Brain microvascular endothelial cell (primary cell): Measurements from ENCODE around the gene TBCEL.

Experiments used
- DNase-seq: peaks from one replicate; pipeline ENCODE4 v3.0.0-alpha.2; 2020
- H3K27ac ChIP-seq: fragments of 250-450 bp; sonication (Bioruptor Pico); 2 replicates; pipeline ENCODE4 v1.5.1; 2020; ENCODE audit warnings: mild to moderate bottlenecking, moderate library complexity
- H3K27me3 ChIP-seq: fragments of 250-450 bp; sonication (Bioruptor Pico); replicated peaks from 2 replicates; pipeline ENCODE4 v1.5.1; 2020; ENCODE audit warnings: mild to moderate bottlenecking
- H3K36me3 ChIP-seq: fragments of 250-450 bp; sonication (Bioruptor Pico); replicated peaks from 2 replicates; pipeline ENCODE4 v1.5.1; 2020; ENCODE audit warnings: mild to moderate bottlenecking
- H3K4me3 ChIP-seq: 2 replicates; pipeline ENCODE4 v1.5.1; 2011; ENCODE audit warnings: low read depth, mild to moderate bottlenecking, control low read depth, low read length, moderate library complexity
- CTCF ChIP-seq: IDR thresholded peaks from 2 replicates; pipeline ENCODE4 v1.5.1; 2011; ENCODE audit warnings: low read depth, mild to moderate bottlenecking, moderate library complexity, low read length, control low read depth, inconsistent platforms; ENCODE audit errors: missing control alignments
- in situ Hi-C: cut with HindIII; loops from 2 replicates; pipeline ENCODE4 v1.10.0; 2017; ENCODE audit warnings: low sequenced_read_pairs, low pct_ligation_motif_present

TBCEL gene

GRCh38 chr11:121082219-121082618 lies 58.3 kb downstream of the TBCEL start:
- Histone ChIP-seq H3K36me3 (peaks cover 5% of the 10 kb centered on the region), H3K27ac (no peak overlapping the region), H3K4me3 (no peak overlapping the region), H3K27me3 (no peaks in the 10 kb centered on the region)
- in situ Hi-C loops = no loop called here
- TF ChIP-seq CTCF = no peak
- DNase-seq = no peak

DNA sequence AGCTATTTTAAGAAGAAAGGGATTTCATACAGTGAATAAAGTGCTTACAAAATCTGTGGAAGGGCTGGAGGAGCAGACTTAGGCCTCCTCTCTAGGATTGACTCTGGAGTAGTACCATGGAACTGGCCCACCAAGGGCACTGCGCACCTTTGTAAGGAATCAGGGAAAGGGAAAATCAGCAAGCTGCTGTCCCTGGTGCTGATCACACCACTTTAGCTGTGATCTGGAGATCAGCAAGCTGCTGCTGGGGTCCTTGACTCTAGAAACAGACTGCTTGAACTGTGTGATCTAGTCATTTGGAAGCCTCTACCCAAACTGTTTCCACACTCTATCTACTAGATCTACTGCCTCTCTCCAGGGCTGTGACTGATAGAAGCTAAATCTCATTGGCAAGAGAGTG lies 58.8 kb downstream of the TBCEL start:
- H3K36me3 ChIP-seq = peaks cover 5% of the 10 kb centered on the region
- no peak for DNase-seq
- H3K27ac ChIP-seq = no peak overlapping the region
- H3K27me3 ChIP-seq = no peaks in the 10 kb centered on the region
- in situ Hi-C loops = no loop called here
- H3K4me3 ChIP-seq = no peak overlapping the region
- no peak for TF ChIP-seq CTCF

GRCh38 chr11:121086866-121087265 lies 63.0 kb downstream of the TBCEL start:
- Histone ChIP-seq H3K27me3 (no peaks in the 10 kb centered on the region), H3K36me3 (peaks cover 5% of the 10 kb centered on the region), H3K4me3 (no peak overlapping the region), H3K27ac (no peak overlapping the region)
- in situ Hi-C loops = no loop called here
- DNase-seq = no peak
- TF ChIP-seq CTCF = no peak

DNA sequence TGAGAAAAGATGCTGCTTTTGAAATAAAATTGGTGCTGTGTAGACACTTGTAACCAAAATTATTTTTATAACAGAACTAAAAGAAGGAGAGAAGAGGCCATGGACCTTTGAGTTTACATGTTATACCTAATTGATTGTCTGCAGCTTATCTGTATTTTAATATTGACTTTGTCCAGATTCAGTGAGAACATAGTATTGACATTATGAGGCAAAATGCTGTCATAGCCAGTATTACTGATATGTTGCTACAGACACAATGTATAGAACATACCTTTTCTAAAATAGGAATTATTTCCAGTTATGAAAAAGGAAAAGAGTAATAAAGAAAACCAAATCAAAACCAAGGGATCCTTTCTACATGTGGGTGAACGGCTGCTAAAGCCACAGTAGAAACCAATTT lies 65.7 kb downstream of the TBCEL start:
- TF ChIP-seq CTCF = no peak
- peaks cover 5% of the 10 kb centered on the region for H3K36me3 ChIP-seq
- DNase-seq = no peak
- no peak overlapping the region for H3K4me3 ChIP-seq
- in situ Hi-C loops = no loop called here
- no peak overlapping the region for H3K27ac ChIP-seq
- no peaks in the 10 kb centered on the region for H3K27me3 ChIP-seq

DNA sequence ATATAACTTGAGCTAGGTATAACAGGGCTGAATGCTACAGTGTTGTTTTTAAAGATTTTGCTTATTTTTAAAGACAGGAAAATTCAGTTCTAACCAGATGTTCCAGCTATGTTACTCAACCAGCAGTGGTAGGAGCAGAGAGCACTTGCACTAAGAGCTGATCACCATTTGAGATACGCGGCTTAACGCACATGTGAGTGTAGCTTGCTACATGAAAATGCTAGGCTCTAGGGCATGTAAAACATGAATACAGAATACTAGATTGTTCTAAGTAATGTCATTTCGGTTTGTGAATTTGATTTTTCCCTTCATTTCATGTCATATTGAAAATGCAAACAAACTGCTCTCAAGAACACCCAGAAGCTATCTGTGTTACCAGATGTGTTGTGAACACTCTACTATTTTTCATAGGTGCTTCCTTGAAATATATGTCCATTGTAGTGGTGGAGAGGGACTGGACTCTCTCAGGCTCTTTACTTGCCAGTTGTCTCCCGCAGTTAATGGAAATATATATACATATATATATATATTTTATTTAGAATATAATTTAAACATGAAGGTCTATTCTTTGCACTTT lies 66.3 kb downstream of the TBCEL start:
- Histone ChIP-seq H3K4me3 (no peak overlapping the region), H3K36me3 (peaks cover 5% of the 10 kb centered on the region), H3K27ac (no peak overlapping the region), H3K27me3 (no peaks in the 10 kb centered on the region)
- TF ChIP-seq CTCF = no peak
- DNase-seq = no peak
- in situ Hi-C loops = no loop called here

GRCh38 chr11:121091492-121092152 lies 67.7 kb downstream of the TBCEL start:
- in situ Hi-C loops = no loop called here
- no peak for DNase-seq
- Histone ChIP-seq H3K27me3 (no peaks in the 10 kb centered on the region), H3K4me3 (no peak overlapping the region), H3K27ac (no peak overlapping the region), H3K36me3 (peaks cover 5% of the 10 kb centered on the region)
- TF ChIP-seq CTCF = no peak
